ENCODE results near the gene RBMS2.
A peak's percentile ranks its signal among the peaks of the same experiment; 100 is the strongest.

GRCh38 chr12:56634837-56635791 lies 113.5 kb downstream of the RBMS2 start:
- TF ChIP-seq CTCF (IDR thresholded peaks at IDR 0.05) (peak; percentile 78), SIN3A (IDR thresholded peaks at IDR 0.05; ENCODE audit: borderline replicate concordance, insufficient read depth, low read depth, low read length) (peak; percentile 63; the same call in 1 of the 2 replicates), REST (IDR thresholded peaks at IDR 0.05; ENCODE audit: insufficient read depth in 1 of 2, low read depth in 2 of 2, low read length in 1 of 2) (no peak), POLR2AphosphoS5 (IDR thresholded peaks at IDR 0.05; ENCODE audit: low read depth, low read length) (peak; percentile 45; the same call in 1 of the 2 replicates)

Measured in Panc1 (cell line).